K562 (cell line): Measurements from ENCODE around the gene IKBKG.

ENCODE experiments used
- ARNT ChIP-seq, 2 experiments: fragments of 450-650 bp; IDR thresholded peaks; 2 replicates each; pipeline ENCODE4 v1.6.1; 2016; ENCODE audit warnings: mild to moderate bottlenecking in 1 of 2
- CHD1 ChIP-seq: fragments of 200-600 bp; sonication (generic); IDR thresholded peaks from one replicate; pipeline ENCODE4 v1.6.1; 2012; ENCODE audit warnings: mild to moderate bottlenecking, moderate library complexity, low read length, inconsistent platforms
- CTCF ChIP-seq, 3 experiments: IDR thresholded peaks in 2 of 3; conservative IDR thresholded peaks in 1 of 3; 2 replicates each; pipeline ENCODE4 v1.5.1; 2011 to 2012; ENCODE audit warnings: low read length in 3 of 3, mild to moderate bottlenecking in 3 of 3, control low read depth in 2 of 3, improper control_type of control experiment in 1 of 3, inconsistent platforms in 1 of 3, low read depth in 1 of 3, mixed read lengths in 1 of 3, moderate library complexity in 1 of 3; ENCODE audit not compliant: insufficient read depth in 2 of 3
- EZH2 ChIP-seq: IDR thresholded peaks from 2 replicates; pipeline ENCODE4 v1.6.1; 2012; ENCODE audit warnings: low read depth, mild to moderate bottlenecking, inconsistent platforms, low read length, borderline replicate concordance
- GTF3C2 ChIP-seq: IDR thresholded peaks from 3 replicates; pipeline ENCODE4 v1.6.1; 2011; ENCODE audit warnings: borderline replicate concordance, mild to moderate bottlenecking, moderate library complexity; ENCODE audit not compliant: insufficient read length; ENCODE audit errors: extremely low read depth
- KDM1A ChIP-seq, 2 experiments: fragments of 450-650 bp; IDR thresholded peaks; 2 replicates each; pipeline ENCODE4 v1.6.1; 2016; ENCODE audit warnings: mild to moderate bottlenecking in 2 of 2
- MAX ChIP-seq: sonication (generic); formaldehyde crosslinking; IDR thresholded peaks from 2 replicates; pipeline ENCODE4 v1.9.0; 2022; ENCODE audit warnings: mild to moderate bottlenecking, missing genetic modification reagents
- POLR2A ChIP-seq: fragments of 450-650 bp; conservative IDR thresholded peaks from 2 replicates; pipeline ENCODE4 v1.6.1; 2016
- RBBP5 ChIP-seq: fragments of 200-600 bp; sonication (generic); IDR thresholded peaks from 2 replicates; pipeline ENCODE4 v1.6.1; 2012; ENCODE audit warnings: borderline replicate concordance, mild to moderate bottlenecking, low read length, control low read depth, inconsistent platforms; ENCODE audit not compliant: insufficient read depth, poor library complexity, severe bottlenecking
- SFPQ ChIP-seq: fragments of 200-400 bp; formaldehyde crosslinking; IDR thresholded peaks from 2 replicates; pipeline ENCODE4 v1.6.1; 2017; ENCODE audit warnings: mild to moderate bottlenecking, low read depth, low read length, moderate library complexity
- TRIM25 ChIP-seq: fragments of 450-650 bp; IDR thresholded peaks from 2 replicates; pipeline ENCODE4 v1.7.0; 2016; ENCODE audit warnings: borderline replicate concordance
- ZBTB49 ChIP-seq: sonication (generic); formaldehyde crosslinking; IDR thresholded peaks from 2 replicates; pipeline ENCODE4 v1.8.0; 2022; ENCODE audit warnings: missing genetic modification reagents, mild to moderate bottlenecking, borderline replicate concordance
- ZNF584 ChIP-seq: fragments of 200-800 bp; sonication (Bioruptor generic); IDR thresholded peaks from 2 replicates; pipeline ENCODE4 v1.6.1; 2016; ENCODE audit warnings: low read depth, mild to moderate bottlenecking, missing genetic modification characterization, missing compliant biosample characterization

GRCh38 chrX:154545673-154546274, 1.6 kb upstream of the IKBKG start:
- TF ChIP-seq EZH2 (no peak), MAX (CRISPR knock-in tag) (no peak), CTCF (IDR thresholded peaks at IDR 0.05 in 2 of 3, conservative IDR thresholded peaks at IDR 0.05 in 1 of 3; ENCODE audit: insufficient read depth in 2 of 3, low read depth in 1 of 3, low read length in 3 of 3) (no peak), KDM1A (IDR thresholded peaks at IDR 0.05) (no peak), SFPQ (no peak), RBBP5 (no peak), ZBTB49 (CRISPR knock-in tag) (no peak), POLR2A (no peak), GTF3C2 (no peak), ZNF584 (CRISPR knock-in tag) (no peak), CHD1 (no peak), TRIM25 (no peak), ARNT (IDR thresholded peaks at IDR 0.05) (no peak)
